ENCODE results near the gene CSNK2B.

CSNK2B gene

DNA sequence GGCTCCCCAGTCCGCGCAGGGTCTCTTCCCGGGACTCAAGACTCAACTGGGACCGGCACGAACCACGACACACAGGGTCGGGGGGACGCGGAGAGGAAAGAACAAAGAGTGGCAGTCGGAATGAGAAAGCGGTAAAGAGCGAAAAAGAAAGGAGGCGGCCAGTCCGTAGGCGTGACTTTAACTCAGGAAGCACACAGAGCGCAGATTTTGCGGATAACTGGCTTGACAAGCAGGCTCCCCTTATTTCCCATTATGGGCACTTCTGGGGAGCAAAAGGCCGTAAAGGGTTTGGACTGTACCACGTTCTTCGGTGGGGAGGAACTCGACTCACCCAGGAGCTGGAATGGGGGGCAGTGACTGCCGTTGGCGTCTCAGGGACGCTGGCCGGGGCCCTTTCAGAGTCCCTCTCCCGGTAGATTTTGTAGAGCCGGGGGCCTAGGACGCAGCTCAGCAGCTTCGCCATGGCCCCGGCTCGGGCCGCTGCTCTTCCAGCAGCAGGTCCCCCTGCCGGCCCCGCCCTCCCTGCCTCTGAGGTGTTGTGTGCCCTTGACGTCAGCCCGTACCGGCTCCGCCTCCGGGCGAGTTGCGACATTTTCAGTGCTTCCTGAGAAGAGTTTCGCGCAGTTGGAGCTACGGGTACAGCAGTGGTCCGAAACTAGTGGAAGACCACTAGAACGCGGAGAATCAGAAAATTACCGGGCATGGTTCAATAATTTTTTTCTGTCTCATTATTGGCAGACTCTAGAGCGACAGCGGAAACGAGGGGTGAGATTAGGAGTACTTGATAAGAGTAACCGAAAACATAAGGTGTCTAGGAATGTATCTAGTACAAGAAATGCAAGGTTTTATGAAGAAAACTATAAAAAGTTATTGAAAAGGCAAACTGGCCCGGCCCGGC, 37.2 kb downstream of the CSNK2B start, which contains the start of gene ABHD16A:
Gene ABHD16A (minus strand): TSS at position 506 of the 898 bp plus-strand sequence. CDS start 43 bp downstream, at position 463.
- Histone ChIP-seq H2BK120ac (ENCODE audit: low read depth, low read length) (no peak within 1 kb of the TSS), H2AFZ (ENCODE audit: low read depth, low read length) (peak within 1 kb of the TSS; percentile 78), H3K9me3 (ENCODE audit: control insufficient read depth, low read length) (no peaks in the 10 kb centered on the region), H3K4me1 (ENCODE audit: control insufficient read depth, insufficient read depth, low read depth, low read length) (peaks cover 15% of the 10 kb centered on the region), H3K18ac (ENCODE audit: low read depth in 1 of 2, low read length in 2 of 2) (peak within 1 kb of the TSS; percentile 17 to 94), H4K8ac (ENCODE audit: low read length) (peak within 1 kb of the TSS; percentile 80), H2BK12ac (ENCODE audit: low read length in 2 of 2) (peak within 1 kb of the TSS in 1 of 2 experiments; percentile 44), H3K79me1 (replicated peaks; ENCODE audit: low read length, poor library complexity, severe bottlenecking) (peaks cover 15% of the 10 kb centered on the region), H2BK5ac (ENCODE audit: low read depth, low read length, poor library complexity, severe bottlenecking) (peak within 1 kb of the TSS; percentile 78), H3K27me3 (ENCODE audit: control insufficient read depth in 1 of 2, insufficient read depth in 1 of 2, low read length in 2 of 2) (no peaks in the 10 kb centered on the region), H3K4ac (ENCODE audit: low read depth in 1 of 2, low read length in 2 of 2) (peak within 1 kb of the TSS; percentile 58 to 96), H3K27ac (ENCODE audit: low read length, poor library complexity, severe bottlenecking) (peak within 1 kb of the TSS; percentile 88), H3K4me2 (ENCODE audit: low read length, poor library complexity, severe bottlenecking) (peak within 1 kb of the TSS; percentile 70), H2BK15ac (ENCODE audit: low read depth, poor library complexity, severe bottlenecking) (peak within 1 kb of the TSS; percentile 76), H4K91ac (ENCODE audit: low read length) (no peak within 1 kb of the TSS), H3K9ac (ENCODE audit: low read length) (peak within 1 kb of the TSS; percentile 98), H2AK5ac (ENCODE audit: low read length, severe bottlenecking) (peak within 1 kb of the TSS; percentile 82), H3K36me3 (ENCODE audit: control insufficient read depth in 1 of 2, insufficient read depth in 2 of 2, low read depth in 1 of 2, low read length in 2 of 2) (peaks cover 11 to 17% of the 10 kb centered on the region in 2 experiments), H3K4me3 (ENCODE audit: insufficient read depth in 1 of 2, low read depth in 1 of 2, low read length in 2 of 2) (peak within 1 kb of the TSS; percentile 78 to 97), H3K23ac (ENCODE audit: low read length in 2 of 2) (peak within 1 kb of the TSS in 1 of 2 experiments; percentile 64), H3K14ac (ENCODE audit: low read length in 2 of 2) (peak within 1 kb of the TSS in 1 of 2 experiments; percentile 71)
- WGBS, result 4% methylated on average over 54 of the region's 54 CpGs
- peak; percentile 98 for DNase-seq

DNA sequence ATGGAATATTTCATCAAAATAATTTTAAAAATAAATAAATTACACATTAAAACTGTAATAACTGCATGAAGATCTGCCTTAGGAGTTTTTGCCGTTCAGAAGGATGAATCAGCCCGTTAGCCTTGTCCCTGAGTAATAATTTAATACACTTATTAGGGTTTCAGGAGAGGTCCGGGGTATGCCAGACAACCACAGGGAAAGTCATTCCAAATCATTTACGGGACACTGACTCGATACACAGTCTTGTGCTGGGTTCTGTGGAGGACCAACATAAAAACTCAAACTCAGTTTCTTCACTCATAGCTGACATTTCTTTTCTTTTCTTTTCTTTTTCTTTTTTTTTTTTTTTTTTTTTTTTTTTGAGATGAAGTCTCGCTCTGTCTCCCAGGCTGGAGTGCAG, 40.1 kb downstream of the CSNK2B start:
- no peak overlapping the region for H3K27ac ChIP-seq (ENCODE audit: low read length, poor library complexity, severe bottlenecking)
- 98% methylated on average over 6 of the region's 6 CpGs for WGBS
- H3K79me1 ChIP-seq (replicated peaks; ENCODE audit: low read length, poor library complexity, severe bottlenecking), result peaks cover 8% of the 10 kb centered on the region
- H3K9ac ChIP-seq (ENCODE audit: low read length), result no peak overlapping the region
- H4K91ac ChIP-seq (ENCODE audit: low read length), result no peak overlapping the region
- no peak overlapping the region for H3K4ac ChIP-seq (ENCODE audit: low read depth in 1 of 2, low read length in 2 of 2)
- no peak overlapping the region for H3K4me2 ChIP-seq (ENCODE audit: low read length, poor library complexity, severe bottlenecking)
- no peak overlapping the region for H3K14ac ChIP-seq (ENCODE audit: low read length in 2 of 2)
- H2BK12ac ChIP-seq (ENCODE audit: low read length in 2 of 2), result no peak overlapping the region
- H3K18ac ChIP-seq (ENCODE audit: low read depth in 1 of 2, low read length in 2 of 2), result no peak overlapping the region
- no peak overlapping the region for H2BK120ac ChIP-seq (ENCODE audit: low read depth, low read length)
- no peak overlapping the region for H2AK5ac ChIP-seq (ENCODE audit: low read length, severe bottlenecking)
- H3K4me3 ChIP-seq (ENCODE audit: insufficient read depth in 1 of 2, low read depth in 1 of 2, low read length in 2 of 2), result no peak overlapping the region
- H2BK5ac ChIP-seq (ENCODE audit: low read depth, low read length, poor library complexity, severe bottlenecking), result no peak overlapping the region
- no peak overlapping the region for H2BK15ac ChIP-seq (ENCODE audit: low read depth, poor library complexity, severe bottlenecking)
- H3K27me3 ChIP-seq (ENCODE audit: control insufficient read depth in 1 of 2, insufficient read depth in 1 of 2, low read length in 2 of 2), result peaks cover 7 to 11% of the 10 kb centered on the region in 2 experiments
- no peak for DNase-seq
- H2AFZ ChIP-seq (ENCODE audit: low read depth, low read length), result no peak overlapping the region
- H3K4me1 ChIP-seq (ENCODE audit: control insufficient read depth, insufficient read depth, low read depth, low read length), result peaks cover 13% of the 10 kb centered on the region
- no peaks in the 10 kb centered on the region for H3K36me3 ChIP-seq (ENCODE audit: control insufficient read depth in 1 of 2, insufficient read depth in 2 of 2, low read depth in 1 of 2, low read length in 2 of 2)
- H3K9me3 ChIP-seq (ENCODE audit: control insufficient read depth, low read length), result no peaks in the 10 kb centered on the region
- no peak overlapping the region for H4K8ac ChIP-seq (ENCODE audit: low read length)
- H3K23ac ChIP-seq (ENCODE audit: low read length in 2 of 2), result no peak overlapping the region

DNA sequence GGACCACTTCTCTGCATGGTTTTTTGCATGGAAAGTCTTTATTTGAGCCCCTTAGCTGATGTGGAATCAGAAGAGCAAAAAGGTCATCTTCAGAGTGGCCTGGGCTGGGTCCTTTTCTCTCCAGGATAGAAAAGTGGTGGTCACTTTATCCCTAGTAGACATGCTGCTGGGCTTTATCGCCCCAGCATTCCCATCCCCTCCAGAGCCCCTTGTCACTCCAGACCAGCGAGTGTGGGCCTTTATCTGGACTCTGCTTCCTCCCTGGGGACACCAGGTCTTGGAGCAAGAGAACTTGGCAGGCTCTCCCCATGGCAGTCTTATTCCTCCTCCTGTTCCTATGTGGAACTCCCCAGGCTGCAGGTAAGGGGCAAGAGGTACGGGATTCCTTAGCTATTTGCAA, 40.7 kb downstream of the CSNK2B start, which contains the start of gene LY6G6F:
Gene LY6G6F (plus strand): TSS at position 268 of the 400 bp plus-strand sequence. CDS start 41 bp downstream, at position 309.
- peaks cover 7% of the 10 kb centered on the region for H3K79me1 ChIP-seq (replicated peaks; ENCODE audit: low read length, poor library complexity, severe bottlenecking)
- no peak within 1 kb of the TSS for H3K4me3 ChIP-seq (ENCODE audit: insufficient read depth in 1 of 2, low read depth in 1 of 2, low read length in 2 of 2)
- no peak within 1 kb of the TSS for H4K8ac ChIP-seq (ENCODE audit: low read length)
- peaks cover 0 to 3% of the 10 kb centered on the region in 2 experiments for H3K36me3 ChIP-seq (ENCODE audit: control insufficient read depth in 1 of 2, insufficient read depth in 2 of 2, low read depth in 1 of 2, low read length in 2 of 2)
- H3K4me2 ChIP-seq (ENCODE audit: low read length, poor library complexity, severe bottlenecking), result no peak within 1 kb of the TSS
- H4K91ac ChIP-seq (ENCODE audit: low read length), result no peak within 1 kb of the TSS
- H2BK5ac ChIP-seq (ENCODE audit: low read depth, low read length, poor library complexity, severe bottlenecking), result no peak within 1 kb of the TSS
- H3K9me3 ChIP-seq (ENCODE audit: control insufficient read depth, low read length), result no peaks in the 10 kb centered on the region
- no peak within 1 kb of the TSS for H3K27ac ChIP-seq (ENCODE audit: low read length, poor library complexity, severe bottlenecking)
- H2AFZ ChIP-seq (ENCODE audit: low read depth, low read length), result no peak within 1 kb of the TSS
- no peak within 1 kb of the TSS for H3K4ac ChIP-seq (ENCODE audit: low read depth in 1 of 2, low read length in 2 of 2)
- H2BK15ac ChIP-seq (ENCODE audit: low read depth, poor library complexity, severe bottlenecking), result no peak within 1 kb of the TSS
- peaks cover 12 to 18% of the 10 kb centered on the region in 2 experiments for H3K27me3 ChIP-seq (ENCODE audit: control insufficient read depth in 1 of 2, insufficient read depth in 1 of 2, low read length in 2 of 2)
- H3K23ac ChIP-seq (ENCODE audit: low read length in 2 of 2), result no peak within 1 kb of the TSS
- no peak within 1 kb of the TSS for H3K14ac ChIP-seq (ENCODE audit: low read length in 2 of 2)
- H2BK12ac ChIP-seq (ENCODE audit: low read length in 2 of 2), result no peak within 1 kb of the TSS
- no peak within 1 kb of the TSS for H3K18ac ChIP-seq (ENCODE audit: low read depth in 1 of 2, low read length in 2 of 2)
- H2BK120ac ChIP-seq (ENCODE audit: low read depth, low read length), result no peak within 1 kb of the TSS
- H3K4me1 ChIP-seq (ENCODE audit: control insufficient read depth, insufficient read depth, low read depth, low read length), result peaks cover 10% of the 10 kb centered on the region
- WGBS, result 48% methylated on average over 2 of the region's 3 CpGs
- no peak for DNase-seq
- H2AK5ac ChIP-seq (ENCODE audit: low read length, severe bottlenecking), result no peak within 1 kb of the TSS
- no peak within 1 kb of the TSS for H3K9ac ChIP-seq (ENCODE audit: low read length)

GRCh38 chr6:31707701-31708100, 41.8 kb downstream of the CSNK2B start:
- no peak overlapping the region for H3K4me2 ChIP-seq (ENCODE audit: low read length, poor library complexity, severe bottlenecking)
- no peak overlapping the region for H2AK5ac ChIP-seq (ENCODE audit: low read length, severe bottlenecking)
- no peak for DNase-seq
- peaks cover 0 to 3% of the 10 kb centered on the region in 2 experiments for H3K36me3 ChIP-seq (ENCODE audit: control insufficient read depth in 1 of 2, insufficient read depth in 2 of 2, low read depth in 1 of 2, low read length in 2 of 2)
- H2AFZ ChIP-seq (ENCODE audit: low read depth, low read length), result no peak overlapping the region
- H4K8ac ChIP-seq (ENCODE audit: low read length), result no peak overlapping the region
- no peak overlapping the region for H3K9ac ChIP-seq (ENCODE audit: low read length)
- peaks cover 2% of the 10 kb centered on the region for H3K79me1 ChIP-seq (replicated peaks; ENCODE audit: low read length, poor library complexity, severe bottlenecking)
- H3K4ac ChIP-seq (ENCODE audit: low read depth in 1 of 2, low read length in 2 of 2), result no peak overlapping the region
- H3K18ac ChIP-seq (ENCODE audit: low read depth in 1 of 2, low read length in 2 of 2), result no peak overlapping the region
- no peak overlapping the region for H4K91ac ChIP-seq (ENCODE audit: low read length)
- H2BK5ac ChIP-seq (ENCODE audit: low read depth, low read length, poor library complexity, severe bottlenecking), result no peak overlapping the region
- H2BK15ac ChIP-seq (ENCODE audit: low read depth, poor library complexity, severe bottlenecking), result no peak overlapping the region
- H3K4me3 ChIP-seq (ENCODE audit: insufficient read depth in 1 of 2, low read depth in 1 of 2, low read length in 2 of 2), result no peak overlapping the region
- H3K27ac ChIP-seq (ENCODE audit: low read length, poor library complexity, severe bottlenecking), result no peak overlapping the region
- H3K23ac ChIP-seq (ENCODE audit: low read length in 2 of 2), result no peak overlapping the region
- H2BK120ac ChIP-seq (ENCODE audit: low read depth, low read length), result no peak overlapping the region
- no peak overlapping the region for H2BK12ac ChIP-seq (ENCODE audit: low read length in 2 of 2)
- 94% methylated on average over 9 of the region's 10 CpGs for WGBS
- H3K4me1 ChIP-seq (ENCODE audit: control insufficient read depth, insufficient read depth, low read depth, low read length), result peaks cover 5% of the 10 kb centered on the region
- H3K14ac ChIP-seq (ENCODE audit: low read length in 2 of 2), result no peak overlapping the region
- H3K9me3 ChIP-seq (ENCODE audit: control insufficient read depth, low read length), result no peaks in the 10 kb centered on the region
- H3K27me3 ChIP-seq (ENCODE audit: control insufficient read depth in 1 of 2, insufficient read depth in 1 of 2, low read length in 2 of 2), result peaks cover 19 to 29% of the 10 kb centered on the region in 2 experiments

Data from mesenchymal stem cell (in vitro differentiated cells and primary cell).